HepG2 (cell line): ENCODE results near the gene GJA9.
"Not testable (repeated sequence)": the region's sequence is repeated elsewhere in the genome, so short reads cannot be mapped to it uniquely, and the experiment has no call there.

ENCODE experiments used
- CBX1 ChIP-seq: IDR thresholded peaks from one replicate; pipeline ENCODE4 v1.6.1; 2016; ENCODE audit warnings: antibody characterized with exemption, low read depth
- CEBPB ChIP-seq: IDR thresholded peaks from 2 replicates; pipeline ENCODE4 v1.6.1; 2011; ENCODE audit warnings: low read depth, low read length, improper control_type of control experiment, borderline replicate concordance
- FOSL2 ChIP-seq: sonication (generic); formaldehyde crosslinking; IDR thresholded peaks from 2 replicates; pipeline ENCODE4 v1.4.0; 2020; ENCODE audit warnings: missing genetic modification reagents
- NFATC3 ChIP-seq: sonication (generic); formaldehyde crosslinking; IDR thresholded peaks from 2 replicates; pipeline ENCODE4 v1.5.1; 2020; ENCODE audit warnings: mild to moderate bottlenecking, missing genetic modification reagents
- PHF21A ChIP-seq: sonication (generic); formaldehyde crosslinking; IDR thresholded peaks from 2 replicates; pipeline ENCODE4 v1.5.0; 2020; ENCODE audit warnings: mild to moderate bottlenecking, missing genetic modification reagents
- POLR2A ChIP-seq, 2 experiments: IDR thresholded peaks; 2 replicates each; pipeline ENCODE4 v1.6.1; 2011; ENCODE audit warnings: low read depth in 2 of 2, low read length in 2 of 2, mild to moderate bottlenecking in 1 of 2, moderate library complexity in 1 of 2; ENCODE audit not compliant: insufficient read depth in 1 of 2
- ZNF274 ChIP-seq: sonication (generic); formaldehyde crosslinking; IDR thresholded peaks from 2 replicates; pipeline ENCODE4 v1.5.1; 2020; ENCODE audit warnings: mild to moderate bottlenecking, missing genetic modification reagents
- TF ChIP-seq, protein P1 (sequence below): IDR thresholded peaks from 2 replicates; pipeline ENCODE4 v1.6.1; 2012; ENCODE audit warnings: low read depth, low read length, improper control_type of control experiment
- TF ChIP-seq, protein P2 (sequence below): sonication (generic); formaldehyde crosslinking; IDR thresholded peaks from 2 replicates; pipeline ENCODE4 v1.5.0; 2020; ENCODE audit warnings: mild to moderate bottlenecking, missing genetic modification reagents, moderate library complexity

DNA sequence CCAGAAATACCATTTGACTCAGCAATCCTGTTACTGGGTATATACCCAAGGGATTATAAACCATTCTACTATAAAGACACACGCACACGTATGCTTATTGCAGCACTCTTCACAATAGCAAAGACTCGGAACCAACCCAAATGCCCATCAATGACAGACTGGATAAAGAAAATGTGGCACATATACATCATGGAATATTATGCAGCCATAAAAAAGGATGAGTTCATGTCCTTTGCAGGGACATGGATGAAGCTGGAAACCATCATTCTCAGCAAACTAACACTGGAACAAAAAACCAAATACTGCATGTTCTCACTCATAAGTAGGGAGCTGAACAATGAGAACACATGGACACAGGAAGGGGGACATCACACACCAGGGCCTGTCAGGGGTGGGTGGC is 36.3 kb downstream of the GJA9 start:
- TF ChIP-seq, protein P1, sequence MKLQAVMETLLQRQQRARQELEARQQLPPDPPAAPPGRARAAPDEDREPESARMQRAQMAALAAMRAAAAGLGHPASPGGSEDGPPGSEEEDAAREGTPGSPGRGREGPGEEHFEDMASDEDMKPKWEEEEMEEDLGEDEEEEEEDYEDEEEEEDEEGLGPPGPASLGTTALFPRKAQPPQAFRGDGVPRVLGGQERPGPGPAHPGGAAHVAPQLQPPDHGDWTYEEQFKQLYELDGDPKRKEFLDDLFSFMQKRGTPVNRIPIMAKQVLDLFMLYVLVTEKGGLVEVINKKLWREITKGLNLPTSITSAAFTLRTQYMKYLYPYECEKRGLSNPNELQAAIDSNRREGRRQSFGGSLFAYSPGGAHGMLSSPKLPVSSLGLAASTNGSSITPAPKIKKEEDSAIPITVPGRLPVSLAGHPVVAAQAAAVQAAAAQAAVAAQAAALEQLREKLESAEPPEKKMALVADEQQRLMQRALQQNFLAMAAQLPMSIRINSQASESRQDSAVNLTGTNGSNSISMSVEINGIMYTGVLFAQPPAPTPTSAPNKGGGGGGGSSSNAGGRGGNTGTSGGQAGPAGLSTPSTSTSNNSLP = not testable (repeated sequence)
- not testable (repeated sequence) for TF ChIP-seq CEBPB; POLR2A (IDR thresholded peaks at IDR 0.05; ENCODE audit: insufficient read depth in 1 of 2, low read depth in 2 of 2, low read length in 2 of 2); ZNF274 (CRISPR knock-in tag); FOSL2 (CRISPR knock-in tag); CBX1; NFATC3 (CRISPR knock-in tag); PHF21A
- TF ChIP-seq, protein P2, sequence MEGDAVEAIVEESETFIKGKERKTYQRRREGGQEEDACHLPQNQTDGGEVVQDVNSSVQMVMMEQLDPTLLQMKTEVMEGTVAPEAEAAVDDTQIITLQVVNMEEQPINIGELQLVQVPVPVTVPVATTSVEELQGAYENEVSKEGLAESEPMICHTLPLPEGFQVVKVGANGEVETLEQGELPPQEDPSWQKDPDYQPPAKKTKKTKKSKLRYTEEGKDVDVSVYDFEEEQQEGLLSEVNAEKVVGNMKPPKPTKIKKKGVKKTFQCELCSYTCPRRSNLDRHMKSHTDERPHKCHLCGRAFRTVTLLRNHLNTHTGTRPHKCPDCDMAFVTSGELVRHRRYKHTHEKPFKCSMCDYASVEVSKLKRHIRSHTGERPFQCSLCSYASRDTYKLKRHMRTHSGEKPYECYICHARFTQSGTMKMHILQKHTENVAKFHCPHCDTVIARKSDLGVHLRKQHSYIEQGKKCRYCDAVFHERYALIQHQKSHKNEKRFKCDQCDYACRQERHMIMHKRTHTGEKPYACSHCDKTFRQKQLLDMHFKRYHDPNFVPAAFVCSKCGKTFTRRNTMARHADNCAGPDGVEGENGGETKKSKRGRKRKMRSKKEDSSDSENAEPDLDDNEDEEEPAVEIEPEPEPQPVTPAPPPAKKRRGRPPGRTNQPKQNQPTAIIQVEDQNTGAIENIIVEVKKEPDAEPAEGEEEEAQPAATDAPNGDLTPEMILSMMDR (CRISPR knock-in tag) = not testable (repeated sequence)
